Parathyroid adenoma (tissue), 2 donors: ENCODE data around the gene HESX1.

Source experiments
- H2AFZ ChIP-seq: fragments of 300-600 bp; sonication (generic); one replicate; pipeline ENCODE4 v1.7.0; 2017; ENCODE audit warnings: antibody characterized with exemption, mild to moderate bottlenecking
- H3K27ac ChIP-seq: fragments of 300-600 bp; sonication (generic); one replicate; pipeline ENCODE4 v1.7.0; 2017
- H3K27me3 ChIP-seq: fragments of 300-600 bp; sonication (generic); one replicate; pipeline ENCODE4 v1.7.0; 2017; ENCODE audit warnings: low read length; ENCODE audit not compliant: control insufficient read depth, insufficient read depth
- H3K36me3 ChIP-seq: fragments of 300-600 bp; sonication (generic); one replicate; pipeline ENCODE4 v1.7.0; 2017; ENCODE audit warnings: low read length; ENCODE audit not compliant: control insufficient read depth, insufficient read depth
- H3K4me1 ChIP-seq: fragments of 300-600 bp; sonication (generic); one replicate; pipeline ENCODE4 v1.7.0; 2017; ENCODE audit warnings: control low read depth
- H3K4me2 ChIP-seq: fragments of 300-600 bp; sonication (generic); one replicate; pipeline ENCODE4 v1.7.0; 2017; ENCODE audit warnings: low read length
- H3K4me3 ChIP-seq: fragments of 300-600 bp; sonication (generic); one replicate; pipeline ENCODE4 v1.7.0; 2017; ENCODE audit warnings: low read depth, low read length
- H3K79me2 ChIP-seq: fragments of 300-600 bp; sonication (generic); one replicate; pipeline ENCODE4 v1.7.0; 2017; ENCODE audit warnings: control low read depth
- H3K9ac ChIP-seq: fragments of 300-600 bp; sonication (generic); one replicate; pipeline ENCODE4 v1.7.0; 2017; ENCODE audit warnings: mild to moderate bottlenecking
- H3K9me3 ChIP-seq: fragments of 300-600 bp; sonication (generic); one replicate; pipeline ENCODE4 v1.7.0; 2017; ENCODE audit warnings: low read length; ENCODE audit not compliant: control insufficient read depth
- CTCF ChIP-seq: fragments of 300-600 bp; sonication (generic); IDR thresholded peaks from one replicate; pipeline ENCODE4 v1.7.0; 2017; ENCODE audit warnings: antibody characterized with exemption, mild to moderate bottlenecking
- donor health status: primary hyperparathyroidism.

The HESX1 gene

GRCh38 chr3:57199895-57200297 is at the start of gene HESX1:
TSS of gene HESX1 (minus strand) at chr3:57199978. CDS start at chr3:57199918, 60 bp downstream.
- no peaks in the 10 kb centered on the region for H3K79me2 ChIP-seq
- H3K4me2 ChIP-seq: no peak within 1 kb of the TSS
- H3K4me3 ChIP-seq: no peak within 1 kb of the TSS

GRCh38 chr3:57244946-57245345 is 45.2 kb upstream of the HESX1 start:
- no peak overlapping the region for H3K4me3 ChIP-seq
- no peaks in the 10 kb centered on the region for H3K4me1 ChIP-seq
- H3K4me2 ChIP-seq: no peak overlapping the region
- no peak overlapping the region for H3K9ac ChIP-seq
- H3K27ac ChIP-seq: no peak overlapping the region
- H3K79me2 ChIP-seq: peaks cover 3% of the 10 kb centered on the region
- no peaks in the 10 kb centered on the region for H3K9me3 ChIP-seq
- no peak for TF ChIP-seq CTCF
- H2AFZ ChIP-seq: no peak overlapping the region
- H3K27me3 ChIP-seq: no peaks in the 10 kb centered on the region
- H3K36me3 ChIP-seq: no peaks in the 10 kb centered on the region

More at GRCh38 chr3:57199895-57200297, at the start of gene HESX1:
- Histone ChIP-seq H2AFZ (no peak within 1 kb of the TSS), H3K9me3 (no peaks in the 10 kb centered on the region), H3K36me3 (no peaks in the 10 kb centered on the region), H3K27ac (no peak within 1 kb of the TSS), H3K27me3 (no peaks in the 10 kb centered on the region), H3K9ac (no peak within 1 kb of the TSS), H3K4me1 (no peaks in the 10 kb centered on the region)
- TF ChIP-seq CTCF: no peak

- TF ChIP-seq CTCF: no peak
- no peaks in the 10 kb centered on the region for H3K4me1 ChIP-seq
Observed at GRCh38 chr3:57234613-57235575, 35.1 kb upstream of the HESX1 start.

GRCh38 chr3:57233799-57234198 is 34.0 kb upstream of the HESX1 start:
- no peak for TF ChIP-seq CTCF
- Histone ChIP-seq H3K4me2 (no peak overlapping the region), H3K4me1 (no peaks in the 10 kb centered on the region), H3K9ac (no peak overlapping the region), H3K9me3 (no peaks in the 10 kb centered on the region), H3K4me3 (no peak overlapping the region), H2AFZ (no peak overlapping the region), H3K27ac (no peak overlapping the region), H3K36me3 (no peaks in the 10 kb centered on the region), H3K79me2 (peaks cover 28% of the 10 kb centered on the region), H3K27me3 (no peaks in the 10 kb centered on the region)

More at GRCh38 chr3:57234613-57235575, 35.1 kb upstream of the HESX1 start:
- H3K36me3 ChIP-seq: no peaks in the 10 kb centered on the region
- no peak overlapping the region for H3K27ac ChIP-seq
- H2AFZ ChIP-seq: no peak overlapping the region
- peaks cover 22% of the 10 kb centered on the region for H3K79me2 ChIP-seq
- no peak overlapping the region for H3K4me3 ChIP-seq
- no peaks in the 10 kb centered on the region for H3K9me3 ChIP-seq
- no peak overlapping the region for H3K9ac ChIP-seq
- no peaks in the 10 kb centered on the region for H3K27me3 ChIP-seq
- H3K4me2 ChIP-seq: no peak overlapping the region
